ENCODE results near the gene PDE12. TPM values are rescaled to one million over a fixed set of nuclear protein-coding genes. Genes with fewer than 3 reads are reported as not detected.

PDE12 gene, protein sequence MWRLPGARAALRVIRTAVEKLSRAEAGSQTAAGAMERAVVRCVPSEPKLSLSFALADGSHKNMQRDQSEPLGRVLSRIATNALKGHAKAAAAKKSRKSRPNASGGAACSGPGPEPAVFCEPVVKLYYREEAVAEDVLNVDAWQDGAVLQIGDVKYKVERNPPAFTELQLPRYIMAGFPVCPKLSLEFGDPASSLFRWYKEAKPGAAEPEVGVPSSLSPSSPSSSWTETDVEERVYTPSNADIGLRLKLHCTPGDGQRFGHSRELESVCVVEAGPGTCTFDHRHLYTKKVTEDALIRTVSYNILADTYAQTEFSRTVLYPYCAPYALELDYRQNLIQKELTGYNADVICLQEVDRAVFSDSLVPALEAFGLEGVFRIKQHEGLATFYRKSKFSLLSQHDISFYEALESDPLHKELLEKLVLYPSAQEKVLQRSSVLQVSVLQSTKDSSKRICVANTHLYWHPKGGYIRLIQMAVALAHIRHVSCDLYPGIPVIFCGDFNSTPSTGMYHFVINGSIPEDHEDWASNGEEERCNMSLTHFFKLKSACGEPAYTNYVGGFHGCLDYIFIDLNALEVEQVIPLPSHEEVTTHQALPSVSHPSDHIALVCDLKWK
- total RNA-seq: 43.4 TPM

DNA sequence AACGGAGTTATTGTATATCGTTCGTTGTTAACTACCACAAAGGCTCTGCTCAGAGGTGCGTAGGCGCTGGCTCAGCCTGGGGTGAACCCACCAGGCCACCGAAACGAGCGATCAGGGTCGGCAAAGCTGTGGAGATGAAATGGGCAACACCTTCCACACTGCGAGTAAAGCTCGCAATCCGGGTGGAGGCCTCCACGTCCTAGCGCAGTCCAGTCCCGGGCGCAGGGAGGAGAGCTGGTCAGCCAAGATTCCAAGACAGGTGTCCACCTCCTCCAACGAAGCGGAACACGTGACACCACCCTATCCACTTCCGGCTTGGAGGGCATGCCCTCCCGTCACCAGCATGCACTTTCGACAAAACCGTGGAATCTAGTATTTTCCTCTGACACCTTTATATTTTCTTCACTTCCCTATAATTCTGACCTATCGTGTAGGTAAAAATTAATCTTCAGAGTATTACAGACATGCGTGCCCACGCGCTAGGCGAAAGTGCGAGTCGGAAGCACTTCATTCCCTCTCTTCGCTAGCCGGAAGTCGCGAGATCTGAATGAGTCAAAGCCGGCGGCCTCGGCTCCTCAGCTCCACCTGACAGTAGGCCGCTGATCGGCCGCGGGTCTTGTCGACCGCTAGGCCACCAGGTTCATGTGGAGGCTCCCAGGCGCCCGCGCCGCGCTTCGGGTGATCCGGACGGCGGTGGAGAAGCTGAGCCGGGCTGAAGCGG is at the start of gene PDE12:
TSS of gene PDE12 (plus strand) at position 537 of the 721 bp plus-strand sequence. CDS start at position 643, 106 bp downstream.
- peak within 1 kb of the TSS; percentile 72 for H3K4me3 ChIP-seq (ENCODE audit: low read length)
- H3K27me3 ChIP-seq (ENCODE audit: insufficient read depth, low read length): no peaks in the 10 kb centered on the region
- peaks cover 34% of the 10 kb centered on the region for H3K4me1 ChIP-seq (ENCODE audit: insufficient read depth, low read length)
- H3K9me3 ChIP-seq (ENCODE audit: low read depth, low read length): no peaks in the 10 kb centered on the region

DNA sequence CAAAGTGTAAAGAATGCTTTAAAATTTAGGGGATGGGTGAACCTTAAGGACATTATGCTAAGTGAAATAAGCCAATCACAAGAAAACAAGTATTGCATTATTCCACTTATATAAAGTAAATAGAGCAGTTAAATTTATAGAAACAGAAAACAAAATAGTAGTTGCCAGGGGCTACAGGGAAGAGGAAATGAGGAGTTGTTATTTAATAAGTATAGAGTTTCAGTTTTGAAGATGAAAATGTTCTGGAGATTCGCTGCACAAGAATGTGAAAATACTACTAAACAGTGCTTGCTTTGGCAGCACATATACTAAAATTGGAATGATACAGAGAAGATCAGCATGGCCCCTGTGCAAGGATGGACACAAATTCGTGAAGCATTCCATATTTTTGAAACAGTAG is 43.9 kb upstream of the PDE12 start:
- Histone ChIP-seq H3K4me1 (ENCODE audit: insufficient read depth, low read length) (no peaks in the 10 kb centered on the region), H3K9me3 (ENCODE audit: low read depth, low read length) (no peaks in the 10 kb centered on the region), H3K4me3 (ENCODE audit: low read length) (no peak overlapping the region), H3K27me3 (ENCODE audit: insufficient read depth, low read length) (no peaks in the 10 kb centered on the region)

DNA sequence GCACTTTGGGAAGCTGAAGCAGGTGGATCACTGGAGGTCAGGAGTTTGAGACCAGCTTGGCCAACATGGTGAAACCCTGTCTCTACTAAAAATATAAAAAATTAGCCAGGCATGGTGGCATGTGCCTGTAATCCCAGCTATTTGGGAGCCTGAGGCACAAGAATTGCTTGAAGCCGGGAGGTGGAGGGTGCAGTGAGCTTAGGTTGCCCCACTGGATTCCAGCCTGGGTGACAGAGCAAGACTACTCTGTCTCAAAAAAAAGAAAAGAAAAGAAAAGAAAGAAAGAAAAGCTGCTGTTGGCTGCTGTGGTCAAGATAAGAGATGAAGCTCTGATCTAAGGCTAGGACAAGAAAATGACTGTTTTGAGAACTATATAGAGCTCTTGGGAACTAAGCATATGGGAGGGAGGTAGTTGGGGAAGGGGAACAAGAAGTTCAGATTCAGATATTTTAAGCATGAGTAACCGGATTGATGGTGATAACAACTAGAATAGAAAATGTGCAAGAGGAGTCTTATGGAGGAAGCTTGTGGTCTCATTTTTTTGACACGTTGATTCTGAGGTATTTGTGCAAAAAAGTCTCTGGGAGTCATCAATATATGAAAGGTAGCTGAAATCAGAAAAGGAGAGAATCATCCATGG is 37.7 kb upstream of the PDE12 start:
- H3K9me3 ChIP-seq (ENCODE audit: low read depth, low read length): no peaks in the 10 kb centered on the region
- H3K27me3 ChIP-seq (ENCODE audit: insufficient read depth, low read length): no peaks in the 10 kb centered on the region
- no peak overlapping the region for H3K4me3 ChIP-seq (ENCODE audit: low read length)
- H3K4me1 ChIP-seq (ENCODE audit: insufficient read depth, low read length): no peaks in the 10 kb centered on the region

DNA sequence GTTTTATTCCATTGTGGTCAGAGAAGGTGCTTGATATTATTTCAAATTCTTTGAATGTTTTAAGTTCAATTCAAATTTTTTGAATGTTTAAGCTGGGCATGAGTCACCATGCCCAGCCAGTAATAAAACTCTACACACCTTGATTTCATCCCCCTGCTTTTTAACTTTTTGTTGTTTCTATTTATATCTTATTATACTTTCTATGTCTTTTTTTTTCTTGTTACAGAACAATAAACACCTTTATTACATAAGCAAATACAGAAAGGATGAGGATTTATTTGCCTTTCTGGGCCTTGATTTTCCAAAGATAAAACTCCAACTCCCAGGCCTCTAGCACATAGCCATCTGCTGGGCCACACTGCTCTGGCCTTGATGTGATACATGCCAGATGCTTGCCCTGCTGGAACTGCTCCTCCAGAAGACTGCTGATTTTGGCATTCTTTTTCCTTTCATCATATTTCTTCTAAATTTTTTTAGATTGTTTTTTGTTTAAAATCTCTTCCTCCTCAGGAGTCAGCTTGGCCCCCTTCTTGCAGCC is 25.9 kb upstream of the PDE12 start:
- H3K27me3 ChIP-seq (ENCODE audit: insufficient read depth, low read length): no peaks in the 10 kb centered on the region
- H3K4me3 ChIP-seq (ENCODE audit: low read length): no peak overlapping the region
- H3K9me3 ChIP-seq (ENCODE audit: low read depth, low read length): no peaks in the 10 kb centered on the region
- H3K4me1 ChIP-seq (ENCODE audit: insufficient read depth, low read length): no peaks in the 10 kb centered on the region

DNA sequence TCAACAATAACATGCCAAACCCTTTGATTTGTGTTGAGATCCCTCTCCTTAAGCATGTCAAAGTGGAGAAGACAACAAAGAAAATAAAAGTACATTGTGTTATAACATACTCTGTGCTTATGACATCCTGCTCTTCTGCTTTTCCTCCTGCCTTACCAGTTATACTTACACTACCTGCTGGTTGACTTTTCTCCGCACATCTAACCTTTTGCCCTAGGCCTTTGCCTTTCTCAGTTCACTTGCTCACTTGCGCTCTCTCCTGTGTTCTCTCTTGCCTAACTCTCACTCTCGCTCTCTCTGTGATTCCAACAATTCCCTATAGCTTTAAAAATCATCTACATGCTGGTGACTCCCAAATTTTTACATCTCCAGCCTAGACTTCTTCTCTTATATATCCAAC is 17.6 kb upstream of the PDE12 start:
- Histone ChIP-seq H3K9me3 (ENCODE audit: low read depth, low read length) (no peaks in the 10 kb centered on the region), H3K27me3 (ENCODE audit: insufficient read depth, low read length) (no peaks in the 10 kb centered on the region), H3K4me1 (ENCODE audit: insufficient read depth, low read length) (no peaks in the 10 kb centered on the region)

DNA sequence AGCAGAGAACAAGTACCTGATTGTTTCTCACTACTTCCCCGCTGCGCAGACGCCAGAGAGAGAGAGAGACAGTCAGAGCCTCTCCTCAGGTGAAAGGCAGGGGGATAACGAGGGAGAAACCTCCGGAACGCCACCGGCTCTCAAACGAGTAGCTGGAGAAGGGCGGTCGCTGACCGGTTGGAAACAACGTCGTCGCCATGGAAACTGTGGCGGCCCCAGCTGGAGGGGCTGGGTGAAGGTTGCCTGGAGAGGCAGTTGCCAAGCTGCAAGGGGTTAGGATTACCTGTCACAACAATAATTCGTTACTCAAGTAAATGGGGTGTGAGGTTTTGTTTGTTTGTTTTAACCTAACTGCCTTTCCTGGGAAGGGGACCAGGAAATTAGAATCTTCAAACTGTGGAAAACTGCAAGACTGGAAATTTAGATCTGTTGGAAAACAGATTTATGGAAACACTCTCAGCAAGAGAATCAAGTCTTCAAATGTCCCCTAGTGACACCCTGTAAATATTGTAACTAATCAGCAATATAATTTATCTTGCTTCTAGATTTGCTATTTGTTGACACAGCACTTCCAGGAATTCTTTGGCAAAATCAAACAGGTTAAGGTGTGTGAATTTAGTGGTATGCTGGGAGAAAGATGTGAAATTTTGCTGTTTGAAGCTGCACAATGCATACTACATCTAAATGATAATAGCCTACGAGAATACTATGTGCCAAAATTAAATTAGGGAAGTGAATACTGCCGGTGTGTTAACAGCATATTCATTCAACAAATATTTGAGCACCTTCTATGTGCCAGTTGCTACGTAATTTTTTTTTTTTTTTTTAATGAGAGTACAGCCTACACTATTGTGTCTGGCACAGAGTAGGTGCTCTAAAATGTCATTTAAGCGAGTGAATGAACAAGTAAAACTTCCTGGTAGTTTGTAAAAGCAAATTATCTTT is 11.6 kb upstream of the PDE12 start, which contains the start of gene DNAH12:
TSS of gene DNAH12 (minus strand) at position 164 of the 945 bp plus-strand sequence. CDS start 1,474 bp downstream, outside the sequence.
- H3K4me1 ChIP-seq (ENCODE audit: insufficient read depth, low read length): peaks cover 7% of the 10 kb centered on the region
- no peaks in the 10 kb centered on the region for H3K9me3 ChIP-seq (ENCODE audit: low read depth, low read length)
- no peak within 1 kb of the TSS for H3K4me3 ChIP-seq (ENCODE audit: low read length)
- no peaks in the 10 kb centered on the region for H3K27me3 ChIP-seq (ENCODE audit: insufficient read depth, low read length)

More for the DNA sequence above, 17.6 kb upstream of the PDE12 start:
- H3K4me3 ChIP-seq (ENCODE audit: low read length): no peak overlapping the region

DNA sequence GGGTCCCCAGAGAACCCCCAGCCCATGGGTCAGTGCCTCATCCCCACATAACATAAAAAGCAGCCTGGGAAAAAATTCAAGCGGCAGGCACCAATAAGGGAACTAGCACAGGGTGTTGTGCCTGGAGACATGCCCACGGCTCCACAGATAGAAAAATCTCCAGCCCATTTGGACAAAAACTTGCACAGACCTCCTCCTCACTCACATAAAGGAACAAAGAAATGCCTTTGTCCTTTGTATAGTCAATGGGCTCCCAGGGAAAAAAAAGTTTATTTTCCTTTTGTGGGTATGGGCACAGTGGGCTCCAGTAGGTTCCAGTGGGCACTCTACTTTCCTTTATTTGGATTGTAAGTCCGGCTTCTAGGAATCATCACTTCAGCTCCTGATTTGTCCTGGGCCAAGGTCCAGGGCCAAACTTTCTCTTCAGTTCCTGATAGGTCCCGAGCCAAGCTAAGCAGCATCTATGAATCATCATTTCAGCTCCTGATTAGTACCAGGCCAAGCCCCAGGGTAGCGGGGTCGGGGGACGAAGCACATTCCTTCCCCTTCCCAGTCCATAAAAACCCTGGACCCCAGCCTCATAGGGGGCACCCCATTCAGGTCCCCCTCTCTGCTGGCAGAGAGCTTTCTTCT is 10.3 kb upstream of the PDE12 start:
- Histone ChIP-seq H3K27me3 (ENCODE audit: insufficient read depth, low read length) (no peaks in the 10 kb centered on the region), H3K9me3 (ENCODE audit: low read depth, low read length) (no peaks in the 10 kb centered on the region), H3K4me1 (ENCODE audit: insufficient read depth, low read length) (peaks cover 7% of the 10 kb centered on the region), H3K4me3 (ENCODE audit: low read length) (no peak overlapping the region)

DNA sequence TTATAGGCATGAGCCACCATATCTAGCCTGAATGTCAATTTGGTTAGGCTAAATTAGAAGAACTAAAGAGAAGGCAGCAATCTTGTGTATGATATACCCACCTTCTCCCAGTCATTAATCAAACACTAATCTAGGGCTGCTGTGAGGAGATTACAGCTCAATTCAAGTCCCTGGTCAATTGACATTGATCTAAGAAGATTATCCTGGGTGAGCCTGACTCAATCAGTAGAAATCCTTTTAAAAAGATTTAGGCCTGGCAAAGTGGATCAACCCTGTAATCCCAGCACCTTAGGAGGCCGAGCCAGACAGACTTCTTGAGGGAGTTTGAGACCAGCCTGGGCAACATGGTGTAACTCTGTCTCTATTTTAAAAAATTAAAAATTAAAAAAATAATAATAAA is 9.5 kb upstream of the PDE12 start:
- Histone ChIP-seq H3K4me1 (ENCODE audit: insufficient read depth, low read length) (peaks cover 7% of the 10 kb centered on the region), H3K4me3 (ENCODE audit: low read length) (no peak overlapping the region), H3K27me3 (ENCODE audit: insufficient read depth, low read length) (no peaks in the 10 kb centered on the region), H3K9me3 (ENCODE audit: low read depth, low read length) (no peaks in the 10 kb centered on the region)

DNA sequence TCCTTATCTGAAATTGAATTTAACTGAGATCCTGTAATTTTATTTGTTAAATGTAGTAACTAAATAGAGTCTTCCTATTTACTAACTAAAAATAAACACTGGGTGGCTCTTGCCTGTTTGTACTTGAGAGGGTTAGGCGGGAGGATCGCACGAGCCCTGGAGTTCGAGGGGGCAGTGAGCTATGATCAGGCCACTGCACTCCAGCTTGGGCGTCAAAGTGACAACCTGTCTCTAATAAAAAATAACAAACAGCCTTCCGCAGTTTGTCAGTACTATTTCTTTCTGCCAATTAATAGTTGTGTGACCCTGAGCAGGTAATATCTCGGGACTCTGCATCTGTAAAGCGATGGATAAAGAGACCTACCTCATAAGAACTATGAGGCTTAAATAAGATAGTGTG is 768 bp upstream of the PDE12 start:
- H3K4me3 ChIP-seq (ENCODE audit: low read length): peak overlapping the region; percentile 72
- H3K4me1 ChIP-seq (ENCODE audit: insufficient read depth, low read length): peaks cover 34% of the 10 kb centered on the region
- no peaks in the 10 kb centered on the region for H3K27me3 ChIP-seq (ENCODE audit: insufficient read depth, low read length)
- H3K9me3 ChIP-seq (ENCODE audit: low read depth, low read length): no peaks in the 10 kb centered on the region

DNA sequence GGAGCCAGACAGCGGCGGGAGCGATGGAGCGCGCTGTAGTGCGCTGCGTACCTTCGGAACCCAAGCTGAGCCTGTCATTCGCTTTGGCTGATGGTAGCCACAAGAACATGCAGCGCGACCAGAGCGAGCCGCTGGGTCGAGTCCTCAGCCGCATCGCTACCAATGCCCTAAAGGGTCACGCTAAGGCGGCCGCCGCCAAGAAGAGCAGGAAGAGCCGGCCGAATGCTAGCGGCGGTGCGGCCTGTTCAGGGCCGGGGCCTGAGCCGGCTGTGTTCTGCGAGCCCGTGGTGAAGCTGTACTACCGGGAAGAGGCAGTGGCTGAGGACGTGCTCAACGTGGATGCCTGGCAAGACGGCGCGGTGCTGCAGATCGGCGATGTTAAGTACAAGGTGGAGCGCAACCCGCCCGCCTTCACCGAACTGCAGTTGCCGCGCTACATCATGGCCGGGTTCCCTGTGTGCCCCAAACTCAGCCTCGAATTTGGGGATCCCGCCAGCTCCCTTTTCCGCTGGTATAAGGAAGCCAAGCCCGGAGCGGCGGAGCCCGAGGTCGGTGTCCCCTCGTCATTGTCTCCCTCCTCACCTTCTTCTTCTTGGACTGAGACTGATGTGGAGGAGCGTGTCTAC is 498 bp downstream of the PDE12 start:
- Histone ChIP-seq H3K4me3 (ENCODE audit: low read length) (peak overlapping the region; percentile 72), H3K9me3 (ENCODE audit: low read depth, low read length) (no peaks in the 10 kb centered on the region), H3K4me1 (ENCODE audit: insufficient read depth, low read length) (peaks cover 34% of the 10 kb centered on the region), H3K27me3 (ENCODE audit: insufficient read depth, low read length) (no peaks in the 10 kb centered on the region)

DNA sequence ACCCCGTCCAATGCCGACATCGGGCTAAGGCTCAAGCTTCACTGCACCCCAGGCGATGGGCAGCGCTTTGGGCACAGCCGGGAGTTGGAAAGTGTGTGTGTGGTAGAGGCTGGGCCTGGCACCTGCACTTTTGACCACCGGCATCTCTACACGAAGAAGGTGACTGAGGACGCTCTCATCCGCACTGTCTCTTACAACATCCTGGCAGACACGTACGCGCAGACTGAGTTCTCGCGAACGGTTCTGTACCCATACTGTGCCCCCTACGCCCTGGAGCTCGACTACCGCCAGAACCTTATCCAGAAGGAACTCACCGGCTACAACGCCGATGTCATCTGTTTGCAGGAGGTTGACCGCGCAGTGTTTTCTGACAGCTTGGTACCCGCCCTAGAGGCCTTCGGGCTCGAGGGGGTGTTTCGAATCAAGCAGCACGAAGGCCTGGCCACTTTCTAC is 1.0 kb downstream of the PDE12 start:
- H3K27me3 ChIP-seq (ENCODE audit: insufficient read depth, low read length): no peaks in the 10 kb centered on the region
- peak overlapping the region; percentile 72 for H3K4me3 ChIP-seq (ENCODE audit: low read length)
- peaks cover 34% of the 10 kb centered on the region for H3K4me1 ChIP-seq (ENCODE audit: insufficient read depth, low read length)
- H3K9me3 ChIP-seq (ENCODE audit: low read depth, low read length): no peaks in the 10 kb centered on the region

DNA sequence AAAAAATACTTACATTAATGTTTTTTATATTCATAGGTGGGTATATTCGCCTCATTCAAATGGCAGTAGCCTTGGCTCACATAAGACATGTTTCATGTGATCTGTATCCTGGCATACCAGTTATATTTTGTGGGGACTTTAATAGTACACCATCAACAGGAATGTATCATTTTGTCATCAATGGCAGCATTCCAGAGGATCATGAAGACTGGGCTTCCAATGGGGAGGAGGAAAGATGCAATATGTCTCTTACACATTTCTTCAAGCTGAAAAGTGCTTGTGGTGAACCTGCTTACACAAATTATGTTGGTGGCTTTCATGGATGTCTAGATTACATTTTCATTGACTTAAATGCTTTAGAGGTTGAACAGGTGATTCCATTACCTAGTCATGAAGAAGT is 3.5 kb downstream of the PDE12 start:
- no peaks in the 10 kb centered on the region for H3K27me3 ChIP-seq (ENCODE audit: insufficient read depth, low read length)
- H3K9me3 ChIP-seq (ENCODE audit: low read depth, low read length): no peaks in the 10 kb centered on the region
- H3K4me3 ChIP-seq (ENCODE audit: low read length): no peak overlapping the region
- peaks cover 34% of the 10 kb centered on the region for H3K4me1 ChIP-seq (ENCODE audit: insufficient read depth, low read length)

DNA sequence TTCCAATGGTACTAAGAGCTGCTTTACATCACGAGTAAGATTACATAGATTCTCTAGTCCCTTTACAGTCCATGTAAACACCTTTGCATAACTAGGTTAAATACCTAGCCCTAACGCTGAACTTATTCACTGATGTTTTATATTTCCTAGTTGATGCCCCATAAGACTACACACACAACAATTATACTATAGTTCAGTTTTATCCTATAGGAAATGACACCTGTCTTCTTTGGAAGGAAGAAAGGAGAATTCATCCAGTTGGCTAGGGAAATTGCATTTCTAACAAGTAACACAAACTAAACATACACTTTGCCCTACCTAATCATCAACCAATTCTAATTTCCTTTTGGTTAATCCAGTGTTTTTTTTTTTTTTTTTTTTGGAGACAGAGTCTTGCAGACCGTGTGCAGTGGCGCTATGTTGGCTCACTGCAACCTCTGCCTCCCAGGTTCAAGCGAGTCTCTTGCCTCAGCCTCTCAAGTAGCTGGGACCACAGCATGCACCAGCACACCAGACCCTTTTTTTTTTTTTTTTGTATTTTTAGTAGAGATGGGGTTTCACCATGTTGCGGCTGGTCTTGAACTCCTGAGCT is 13.9 kb downstream of the PDE12 start:
- H3K9me3 ChIP-seq (ENCODE audit: low read depth, low read length): no peaks in the 10 kb centered on the region
- no peak overlapping the region for H3K4me3 ChIP-seq (ENCODE audit: low read length)
- H3K4me1 ChIP-seq (ENCODE audit: insufficient read depth, low read length): peaks cover 3% of the 10 kb centered on the region
- H3K27me3 ChIP-seq (ENCODE audit: insufficient read depth, low read length): no peaks in the 10 kb centered on the region

Measured in mononuclear cell (primary cell).